Epithelial cell of prostate (primary cell): ENCODE results near the gene PAAF1.
A peak's percentile ranks its signal among the peaks of the same experiment; 100 is the strongest.
"Not testable (repeated sequence)": the region's sequence is repeated elsewhere in the genome, so short reads cannot be mapped to it uniquely, and the experiment has no call there.

Experiments used
- DNase-seq: peaks from one replicate; pipeline ENCODE4 v3.0.0-alpha.2; 2011; ENCODE audit warnings: low read depth, low spot score
- H3K27ac ChIP-seq: fragments of 450-650 bp; 2 replicates; pipeline ENCODE4 v1.5.1; 2017; ENCODE audit warnings: mild to moderate bottlenecking

The PAAF1 gene

DNA sequence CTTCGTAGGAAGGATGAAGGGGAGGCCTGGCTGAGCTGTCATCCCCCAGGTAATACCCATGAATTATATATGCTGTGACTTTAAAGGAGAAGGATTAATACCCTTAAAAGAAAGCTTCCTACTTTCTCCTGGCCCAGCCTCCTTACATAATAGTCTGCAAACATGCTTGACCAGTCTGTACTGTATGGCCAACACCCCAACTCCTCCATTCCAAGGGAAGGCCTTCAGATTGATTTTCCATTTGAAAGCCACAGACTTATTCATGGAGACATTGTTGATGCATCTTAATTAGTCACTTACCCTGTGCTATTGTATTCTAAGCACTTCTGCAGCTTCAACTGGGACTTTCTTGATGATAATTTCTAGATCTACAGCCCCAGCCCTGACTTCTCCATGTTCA is 2.0 kb downstream of the PAAF1 start:
- H3K27ac ChIP-seq, result peak overlapping the region; percentile 0
- no peak for DNase-seq

DNA sequence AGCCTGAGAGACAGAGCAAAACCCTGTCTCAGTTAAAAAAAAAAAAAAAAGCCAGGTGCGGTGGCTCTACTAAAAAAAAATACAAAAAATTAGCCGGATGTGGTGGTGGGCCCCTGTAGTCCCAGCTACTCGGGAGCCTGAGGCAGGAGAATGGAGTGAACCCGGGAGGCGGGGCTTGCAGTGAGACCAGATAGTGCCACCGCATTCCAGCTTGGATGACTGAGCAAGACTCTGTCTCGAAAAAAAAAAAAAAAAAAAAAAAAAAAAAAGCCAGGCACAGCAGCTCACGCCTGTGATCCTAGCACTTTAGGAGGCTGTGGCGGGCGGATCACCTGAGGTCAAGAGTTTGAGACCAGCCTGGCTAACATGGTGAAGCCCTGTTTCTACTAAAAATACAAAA is 3.6 kb downstream of the PAAF1 start:
- H3K27ac ChIP-seq, DNase-seq: not testable (repeated sequence)

DNA sequence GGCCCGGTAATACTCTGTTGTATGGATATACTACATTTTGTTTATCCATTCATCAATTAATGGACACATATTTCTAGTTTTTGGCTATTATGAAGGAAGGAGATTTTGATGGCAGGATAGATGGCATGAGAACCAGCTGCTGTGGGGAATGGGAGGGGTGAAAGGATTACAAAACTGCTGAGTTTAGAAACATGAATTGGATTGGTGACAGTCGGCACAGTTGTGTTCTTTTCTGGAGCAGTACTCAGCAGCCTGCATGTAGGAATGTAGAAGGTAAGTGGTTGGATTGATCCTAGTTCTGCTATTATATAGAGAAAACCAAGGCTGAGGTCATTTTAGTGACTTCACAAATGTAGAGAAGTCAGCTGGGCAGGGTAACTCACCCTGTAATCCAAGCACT is 7.1 kb downstream of the PAAF1 start:
- DNase-seq, result no peak
- no peak overlapping the region for H3K27ac ChIP-seq

DNA sequence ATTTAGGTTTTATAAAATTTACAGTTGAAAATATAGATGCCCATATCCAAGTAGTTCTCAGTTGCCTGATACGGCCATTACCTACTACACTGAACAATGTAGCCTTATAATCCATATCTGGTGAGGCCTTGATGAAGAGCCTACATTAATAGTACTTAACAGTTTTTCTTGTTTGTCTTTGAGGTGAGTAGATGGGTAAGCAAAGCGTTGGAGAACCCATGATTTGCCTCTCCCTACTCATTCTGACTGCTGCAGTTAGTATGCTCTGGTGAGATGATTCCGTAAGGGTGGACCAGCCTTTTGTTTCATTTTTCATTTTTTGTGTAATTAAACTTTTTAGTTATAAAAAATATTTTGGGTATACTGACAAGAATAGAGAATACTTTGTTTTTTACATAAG is 11.4 kb downstream of the PAAF1 start:
- H3K27ac ChIP-seq, result no peak overlapping the region
- no peak for DNase-seq

DNA sequence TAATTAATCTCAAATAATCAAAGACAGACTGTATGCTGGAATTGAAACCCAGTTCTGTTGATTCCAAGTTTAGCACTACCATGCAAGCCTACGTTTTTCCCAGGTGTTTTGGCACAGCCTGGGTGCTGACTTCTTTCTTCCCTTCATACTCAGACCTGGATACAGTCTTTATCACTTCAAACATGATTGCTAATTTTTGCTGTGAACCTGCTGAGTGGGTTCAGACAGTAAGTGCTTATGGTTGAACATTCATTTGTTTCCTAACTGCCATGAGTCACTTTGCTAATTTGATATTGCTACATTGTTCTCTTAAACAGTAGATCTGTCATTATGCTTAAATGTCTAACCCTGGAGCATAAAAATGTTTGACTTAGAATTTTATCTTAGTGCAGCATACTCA is 12.2 kb downstream of the PAAF1 start:
- DNase-seq, result no peak

DNA sequence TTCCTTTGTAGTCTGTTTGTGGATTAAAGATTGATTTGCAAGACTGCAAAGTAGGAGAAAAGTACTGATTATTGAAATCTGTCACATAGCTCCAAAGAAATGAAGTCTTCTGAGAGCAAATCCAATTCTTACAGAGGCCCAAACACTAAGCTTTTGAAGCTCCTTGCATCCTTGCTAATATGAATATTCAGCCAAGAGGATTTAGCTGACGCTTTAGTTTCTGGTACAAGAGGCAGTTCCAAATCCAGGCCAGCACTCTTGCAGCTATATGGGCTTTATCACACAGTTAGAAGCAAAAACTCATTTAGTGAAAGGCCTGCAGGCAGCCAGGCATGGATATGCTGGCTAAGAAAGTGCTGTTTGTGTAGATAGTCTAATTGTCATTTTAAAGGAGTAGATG is 12.7 kb downstream of the PAAF1 start:
- DNase-seq, result no peak
- H3K27ac ChIP-seq, result no peak overlapping the region

More for the DNA sequence above, 12.2 kb downstream of the PAAF1 start:
- no peak overlapping the region for H3K27ac ChIP-seq

DNA sequence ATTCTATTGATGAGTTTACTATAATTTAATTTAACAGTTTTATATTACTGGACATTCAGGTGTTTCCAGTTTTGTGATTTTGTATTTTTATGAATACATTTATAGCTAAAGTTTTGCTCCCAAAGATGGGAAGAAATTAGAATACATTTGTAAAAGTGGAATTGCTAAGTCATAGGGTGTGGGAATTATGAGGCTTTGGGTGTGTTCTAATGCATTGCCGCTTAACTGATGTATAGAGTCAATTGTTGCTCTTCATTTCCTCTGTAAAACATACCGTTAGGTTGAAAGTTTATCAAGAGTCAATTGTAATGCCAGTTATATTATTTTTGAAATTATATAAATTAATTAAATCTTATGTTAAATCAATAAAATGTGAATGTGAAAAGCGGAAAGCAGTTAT is 16.2 kb downstream of the PAAF1 start:
- no peak overlapping the region for H3K27ac ChIP-seq
- no peak for DNase-seq

DNA sequence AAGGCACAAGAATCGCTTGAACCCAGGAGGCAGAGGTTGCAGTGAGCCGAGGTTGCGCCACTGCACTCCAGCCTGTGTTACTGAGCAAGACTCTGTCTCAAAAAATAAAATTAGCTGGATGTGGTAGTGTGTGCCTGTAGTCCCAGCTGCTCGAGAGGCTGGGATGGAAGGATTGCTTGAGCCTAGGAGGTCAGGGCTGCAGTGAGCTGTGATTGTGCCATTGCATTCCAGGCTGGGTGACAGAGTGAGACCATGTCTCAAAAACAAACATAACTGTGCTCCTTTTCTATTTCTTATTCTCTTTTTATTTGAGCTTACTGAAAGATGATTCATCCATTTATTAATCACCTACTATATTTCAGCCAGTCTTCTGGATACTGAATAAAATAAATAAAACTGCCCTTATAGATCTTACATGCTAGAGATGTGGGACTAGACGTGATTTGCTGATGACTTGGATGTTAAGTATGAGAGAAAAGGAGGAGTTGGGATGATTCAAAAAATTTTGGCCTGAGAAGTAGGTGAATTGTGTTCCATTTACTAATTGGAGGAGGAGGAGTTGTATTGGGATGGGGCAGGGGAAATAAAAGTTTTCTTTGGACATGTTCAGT is 18.0 kb downstream of the PAAF1 start:
- no peak for DNase-seq
- peak overlapping the region; percentile 18 for H3K27ac ChIP-seq

DNA sequence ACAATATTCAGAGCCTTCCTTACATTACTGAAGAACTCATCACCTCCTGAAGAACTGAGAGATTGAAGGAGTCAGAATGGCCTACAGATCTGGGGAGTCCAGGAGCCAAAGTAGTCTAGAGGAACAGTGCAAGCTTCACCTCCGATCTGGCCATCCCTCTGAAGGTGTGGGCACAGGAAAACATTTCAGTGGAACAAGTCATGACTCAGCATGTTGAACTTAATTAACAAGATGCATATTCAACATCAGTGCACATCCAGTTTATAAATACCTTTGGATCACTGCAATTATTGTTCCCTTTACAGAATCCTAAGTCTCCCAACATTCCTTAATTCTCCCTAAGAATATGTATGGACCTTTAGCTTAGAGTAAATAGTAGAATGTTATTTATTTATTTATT is 25.5 kb downstream of the PAAF1 start:
- no peak overlapping the region for H3K27ac ChIP-seq
- no peak for DNase-seq

DNA sequence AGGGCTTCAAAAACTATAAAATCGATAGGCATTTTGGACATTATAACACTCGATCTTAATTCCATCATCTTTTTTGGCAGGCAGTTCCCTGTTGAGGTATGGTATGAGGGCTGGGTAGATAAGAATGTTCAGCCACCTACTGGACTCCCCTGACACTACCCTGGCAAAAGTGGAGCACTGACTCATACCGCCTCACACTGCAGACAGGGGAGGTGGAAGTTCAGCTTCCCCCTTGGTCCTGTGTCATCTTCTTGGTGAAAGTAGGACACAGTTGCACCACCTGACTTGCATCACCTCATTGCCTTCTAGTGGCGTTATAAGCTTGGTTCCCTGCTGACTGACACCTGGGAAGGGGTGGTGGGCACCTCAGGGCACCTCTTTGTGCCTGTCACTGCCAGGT is 30.4 kb downstream of the PAAF1 start:
- DNase-seq, result peak; percentile 37
- no peak overlapping the region for H3K27ac ChIP-seq

DNA sequence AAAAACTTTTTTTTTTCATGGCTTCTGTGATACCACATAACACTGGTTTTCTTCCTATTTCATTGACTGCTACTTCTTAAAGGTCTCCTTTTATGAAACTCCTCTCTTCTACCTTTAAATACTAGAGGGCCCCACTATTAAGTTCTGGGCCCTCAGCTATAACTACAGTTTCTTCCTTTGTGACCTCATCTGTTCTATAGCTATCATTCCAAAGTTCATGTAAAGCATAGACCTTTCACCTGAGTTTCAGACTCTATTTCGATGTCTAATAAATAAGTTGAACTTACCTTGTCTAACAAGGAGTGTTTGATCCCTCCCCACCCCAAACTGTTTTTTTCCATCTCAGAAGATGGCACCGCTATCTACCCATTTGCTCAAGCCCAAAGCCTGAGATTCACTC is 35.2 kb downstream of the PAAF1 start:
- no peak for DNase-seq
- no peak overlapping the region for H3K27ac ChIP-seq

DNA sequence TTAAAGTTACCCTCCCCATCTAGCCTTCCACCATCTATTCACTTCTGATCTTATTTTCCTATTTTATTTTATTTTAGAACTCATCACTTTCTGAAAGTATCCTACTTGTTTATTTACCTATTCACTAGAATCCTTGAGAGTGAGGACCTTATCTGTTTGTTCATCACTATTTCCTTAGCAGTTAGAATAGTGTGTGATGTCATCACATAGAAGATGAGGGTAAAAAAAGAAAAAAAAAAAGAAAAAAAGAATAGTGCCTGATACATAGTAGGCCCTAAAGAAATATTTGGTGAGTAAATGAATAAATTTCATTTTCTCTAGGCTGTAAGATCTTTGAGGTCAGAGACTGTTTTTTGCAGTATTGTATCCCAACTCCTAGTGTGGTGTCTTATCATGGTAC is 36.7 kb downstream of the PAAF1 start:
- no peak for DNase-seq
- no peak overlapping the region for H3K27ac ChIP-seq

DNA sequence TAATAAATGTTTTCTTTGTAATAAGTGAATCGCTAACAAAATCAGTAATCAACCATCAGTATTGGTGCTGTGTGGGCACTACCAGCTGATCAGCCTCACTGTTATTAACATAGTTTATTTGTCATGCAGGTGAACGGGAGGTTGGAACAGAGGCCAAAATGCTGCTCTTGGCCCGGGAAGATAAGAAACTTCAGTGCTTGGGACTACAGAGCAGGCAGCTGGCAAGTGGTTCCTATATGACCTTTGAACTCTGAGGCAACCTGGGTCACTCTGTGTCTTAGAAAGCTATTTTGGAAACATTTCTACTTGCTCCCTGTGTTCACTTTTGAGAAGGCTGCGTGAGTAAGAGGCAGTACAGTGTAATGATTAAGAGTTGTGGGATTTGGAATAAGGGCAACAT is 37.5 kb downstream of the PAAF1 start:
- no peak for DNase-seq
- H3K27ac ChIP-seq, result no peak overlapping the region

DNA sequence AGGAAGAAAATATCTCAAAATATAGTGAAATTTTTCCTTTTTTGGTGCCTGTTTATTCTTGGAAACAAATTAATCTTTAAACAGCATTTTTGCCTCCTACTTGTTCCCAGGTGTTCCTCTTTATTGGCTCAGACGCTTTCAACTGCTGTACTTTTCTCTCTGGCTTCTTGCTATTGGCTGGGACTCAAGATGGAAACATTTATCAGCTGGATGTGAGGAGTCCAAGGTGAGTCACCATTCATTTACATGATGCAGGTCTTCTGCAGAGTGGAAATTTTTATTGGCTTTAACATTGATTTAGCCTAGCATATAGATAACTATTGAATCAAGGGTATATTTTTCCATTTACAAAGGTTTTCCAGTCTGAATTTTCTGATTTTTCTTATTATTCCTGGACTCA is 39.6 kb downstream of the PAAF1 start:
- H3K27ac ChIP-seq, result no peak overlapping the region
- DNase-seq, result peak; percentile 26

DNA sequence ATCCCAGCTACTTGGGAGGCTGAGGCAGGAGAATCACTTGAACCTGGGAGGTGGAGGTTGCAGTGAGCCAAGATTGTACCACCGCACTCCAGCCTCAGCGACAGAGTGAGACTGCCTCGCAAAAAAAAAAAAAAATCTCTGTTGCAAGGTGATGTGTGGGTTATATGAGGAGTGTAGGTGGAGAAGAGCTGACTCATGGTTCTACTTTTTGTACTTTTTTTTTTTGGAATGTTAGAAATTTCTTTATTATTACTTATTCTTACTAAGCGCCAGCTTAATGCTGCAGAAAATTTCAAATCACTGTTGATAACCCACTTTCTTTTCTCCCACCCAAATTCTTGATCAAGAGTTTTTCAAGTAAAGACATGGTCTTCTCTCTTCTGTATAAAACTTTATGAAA is 44.4 kb downstream of the PAAF1 start:
- DNase-seq, result no peak
- no peak overlapping the region for H3K27ac ChIP-seq

DNA sequence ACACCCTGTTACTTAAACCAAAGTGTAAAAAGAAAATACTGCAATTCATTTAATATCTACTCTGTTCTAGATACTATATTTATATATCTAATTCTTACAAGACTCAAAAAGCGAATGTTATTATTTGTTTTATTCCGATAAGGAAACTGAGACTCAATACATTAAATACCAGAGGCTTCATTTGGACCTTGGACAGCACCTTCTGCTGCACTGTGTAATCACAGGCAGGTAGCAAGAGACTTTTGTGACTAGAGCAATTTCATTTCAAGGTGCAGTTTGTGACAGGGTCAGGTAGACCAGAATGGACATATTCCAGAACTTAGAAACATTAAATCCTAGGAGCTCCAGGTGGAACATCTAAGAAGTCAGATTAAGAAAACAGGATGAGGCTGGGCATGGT is 52.6 kb downstream of the PAAF1 start:
- H3K27ac ChIP-seq, result no peak overlapping the region
- no peak for DNase-seq

DNA sequence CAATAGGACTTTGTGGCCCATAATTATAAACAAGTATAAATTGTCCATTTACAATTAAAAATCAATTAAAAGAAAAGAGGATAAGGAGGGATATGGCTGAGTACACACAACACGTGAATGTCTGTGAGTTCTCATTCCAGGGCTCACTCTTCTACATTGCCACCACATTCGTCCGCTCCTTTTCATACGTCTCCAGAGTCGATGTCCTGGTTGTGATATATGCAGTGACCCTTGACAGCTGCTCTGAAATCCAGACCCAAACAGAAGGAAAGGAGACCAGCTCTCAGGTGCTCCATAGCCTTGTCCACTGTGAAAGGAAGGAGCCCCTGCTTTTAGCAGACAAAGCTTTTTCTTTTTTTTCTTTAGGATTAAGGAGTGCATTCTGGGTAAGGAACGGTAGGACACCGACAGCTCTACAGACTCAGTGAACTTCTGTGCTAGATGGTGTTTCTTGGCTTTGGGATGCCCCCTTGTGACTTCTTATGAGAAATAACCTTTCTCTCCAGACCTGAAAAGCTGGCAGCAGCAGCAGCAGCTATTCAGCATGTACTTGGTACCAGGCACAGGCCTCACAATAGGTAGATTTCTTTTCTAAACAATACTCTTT is 54.3 kb downstream of the PAAF1 start:
- peak; percentile 20 for DNase-seq
- H3K27ac ChIP-seq, result no peak overlapping the region

DNA sequence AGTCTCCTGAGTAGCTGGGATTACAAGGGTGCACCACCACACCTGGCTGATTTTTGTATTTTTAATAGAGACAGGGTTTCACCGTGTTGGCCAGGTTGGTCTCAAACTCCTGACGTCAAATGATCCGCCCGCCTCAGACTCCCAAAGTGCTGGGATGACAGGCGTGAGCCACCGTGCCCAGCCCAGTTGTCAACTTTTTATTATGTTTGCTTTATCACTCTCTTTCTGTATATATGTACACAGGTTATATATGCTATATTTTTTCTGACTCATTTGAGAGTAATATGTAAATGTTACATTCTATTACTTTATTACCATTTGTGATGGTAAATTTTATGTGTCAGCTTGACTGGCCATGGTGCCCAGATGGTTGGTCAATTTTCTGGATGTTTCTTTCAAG is 55.2 kb downstream of the PAAF1 start:
- no peak for DNase-seq
- H3K27ac ChIP-seq, result no peak overlapping the region

DNA sequence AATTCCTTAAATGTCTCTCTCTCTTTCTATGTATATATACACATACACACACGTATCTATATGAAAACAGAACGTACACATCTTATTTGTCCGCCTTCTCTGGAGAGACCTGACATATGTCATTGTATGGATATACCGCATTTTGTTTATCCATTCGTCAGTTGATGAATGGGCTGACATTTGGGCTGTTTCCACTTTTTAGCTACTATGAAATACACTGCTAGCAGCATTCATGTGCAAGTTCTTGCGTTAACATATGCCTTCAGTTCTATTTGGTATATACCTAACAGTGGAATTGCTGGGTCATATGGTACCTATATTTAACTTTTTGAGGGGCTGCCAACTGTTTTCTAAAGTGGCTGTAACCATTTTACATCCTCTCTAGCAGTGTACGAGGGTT is 56.0 kb downstream of the PAAF1 start:
- no peak for DNase-seq
- H3K27ac ChIP-seq, result no peak overlapping the region

DNA sequence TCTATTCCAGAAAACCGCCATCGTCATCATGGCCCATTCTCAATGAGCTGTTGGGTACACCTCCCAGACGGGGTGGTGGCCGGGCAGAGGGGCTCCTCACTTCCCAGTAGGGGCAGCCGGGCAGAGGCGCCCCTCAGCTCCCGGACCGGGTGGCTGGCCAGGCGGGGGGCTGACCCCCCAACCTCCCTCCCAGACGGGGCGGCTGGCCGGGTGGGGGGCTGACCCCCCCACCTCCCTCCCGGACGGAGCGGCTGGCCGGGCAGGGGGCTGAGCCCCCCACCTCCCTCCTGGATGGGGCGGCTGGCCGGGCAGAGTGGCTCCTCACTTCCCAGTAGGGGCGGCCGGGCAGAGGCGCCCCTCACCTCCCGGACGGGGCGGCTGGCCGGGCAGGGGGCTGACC is 59.2 kb downstream of the PAAF1 start:
- H3K27ac ChIP-seq, DNase-seq: not testable (repeated sequence)

DNA sequence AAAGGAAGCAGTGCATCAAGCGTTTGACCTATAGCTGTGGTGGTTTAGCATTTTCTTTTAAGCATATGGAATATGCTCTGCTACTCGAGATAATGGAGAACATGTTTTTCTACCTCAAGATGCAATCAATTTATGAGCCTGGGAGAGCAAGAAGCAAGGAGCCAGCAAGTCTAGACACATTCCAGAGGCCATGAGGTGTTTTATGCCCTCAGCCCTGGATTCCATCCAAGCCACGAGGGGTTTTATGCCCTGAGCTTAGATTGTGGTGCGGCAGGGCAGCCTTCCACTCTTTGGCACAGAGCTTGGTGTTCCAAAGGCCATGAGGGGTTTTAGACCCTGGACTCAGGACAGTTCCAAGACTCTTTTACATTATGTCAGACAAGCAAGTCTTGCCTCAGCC is 62.3 kb downstream of the PAAF1 start:
- no peak overlapping the region for H3K27ac ChIP-seq
- DNase-seq, result no peak

DNA sequence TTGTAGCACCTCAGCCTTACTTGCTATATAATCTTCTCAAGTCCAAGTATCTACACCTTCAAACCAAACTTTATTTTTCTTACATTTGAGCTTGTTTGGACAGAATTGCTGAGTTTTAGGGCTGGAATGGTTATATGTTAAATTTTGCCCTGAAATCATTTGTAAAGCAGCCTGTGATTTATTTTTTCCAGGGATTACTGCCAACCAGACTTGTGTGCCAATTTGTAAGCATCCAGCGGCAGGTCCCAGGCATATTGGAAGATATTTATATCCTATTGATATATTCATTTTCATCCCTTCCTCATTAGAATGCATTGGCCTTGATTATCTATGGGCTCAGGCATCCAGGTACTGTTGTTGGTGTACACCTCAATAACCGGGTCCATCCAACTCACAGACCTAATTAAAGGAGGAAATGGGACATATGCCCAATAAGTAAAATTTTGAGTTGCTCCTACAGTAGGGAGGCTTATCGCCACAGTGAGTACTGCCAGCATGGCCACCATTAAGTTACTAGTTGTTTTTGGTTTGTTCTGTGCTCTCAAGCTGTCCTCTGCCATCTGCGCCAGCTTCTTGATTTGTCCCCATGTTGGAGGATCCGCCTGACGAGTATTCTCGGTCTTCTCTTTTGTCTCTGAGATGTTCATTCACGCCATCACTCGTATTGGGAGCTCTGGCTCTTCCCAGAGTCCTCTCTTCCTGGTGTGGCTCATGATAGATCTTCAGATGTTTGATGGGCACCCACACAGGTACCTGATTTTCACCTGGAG is 64.2 kb downstream of the PAAF1 start:
- H3K27ac ChIP-seq, result no peak overlapping the region
- DNase-seq, result no peak
